Kidney epithelial cell (primary cell): ENCODE measurements around the gene DEDD. TPM values are rescaled to one million over a fixed set of nuclear protein-coding genes. Genes with fewer than 3 reads are reported as not detected.

Source experiments
- DNase-seq: peaks from one replicate; pipeline ENCODE4 v3.0.0-alpha.2; 2010; ENCODE audit warnings: low read depth
- H3K27me3 ChIP-seq: 2 replicates; pipeline ENCODE4 v1.6.0; 2011; ENCODE audit warnings: low read length; ENCODE audit not compliant: control insufficient read depth, insufficient read depth
- H3K36me3 ChIP-seq: 2 replicates; pipeline ENCODE4 v1.5.1; 2011; ENCODE audit warnings: low read length; ENCODE audit not compliant: control insufficient read depth, insufficient read depth
- H3K4me3 ChIP-seq: 2 replicates; pipeline ENCODE4 v1.5.1; 2011; ENCODE audit warnings: low read depth, mild to moderate bottlenecking, control low read depth, low read length
- total RNA-seq: library from RNA; depleted of rRNA; stranded (reverse); fragments of >200 nt; gene quantifications from 2 replicates; pipeline ENCODE4 v1.2.3, GENCODE V29; 2015
- TF ChIP-seq, protein P1 (sequence below): IDR thresholded peaks from 2 replicates; pipeline ENCODE4 v1.5.1; 2011; ENCODE audit warnings: mild to moderate bottlenecking, moderate library complexity, low read length, control low read depth, inconsistent platforms; ENCODE audit not compliant: insufficient read depth, poor library complexity, severe bottlenecking

DEDD gene
- total RNA-seq, 1 donor from 2014 or later = 42.1 TPM

DNA sequence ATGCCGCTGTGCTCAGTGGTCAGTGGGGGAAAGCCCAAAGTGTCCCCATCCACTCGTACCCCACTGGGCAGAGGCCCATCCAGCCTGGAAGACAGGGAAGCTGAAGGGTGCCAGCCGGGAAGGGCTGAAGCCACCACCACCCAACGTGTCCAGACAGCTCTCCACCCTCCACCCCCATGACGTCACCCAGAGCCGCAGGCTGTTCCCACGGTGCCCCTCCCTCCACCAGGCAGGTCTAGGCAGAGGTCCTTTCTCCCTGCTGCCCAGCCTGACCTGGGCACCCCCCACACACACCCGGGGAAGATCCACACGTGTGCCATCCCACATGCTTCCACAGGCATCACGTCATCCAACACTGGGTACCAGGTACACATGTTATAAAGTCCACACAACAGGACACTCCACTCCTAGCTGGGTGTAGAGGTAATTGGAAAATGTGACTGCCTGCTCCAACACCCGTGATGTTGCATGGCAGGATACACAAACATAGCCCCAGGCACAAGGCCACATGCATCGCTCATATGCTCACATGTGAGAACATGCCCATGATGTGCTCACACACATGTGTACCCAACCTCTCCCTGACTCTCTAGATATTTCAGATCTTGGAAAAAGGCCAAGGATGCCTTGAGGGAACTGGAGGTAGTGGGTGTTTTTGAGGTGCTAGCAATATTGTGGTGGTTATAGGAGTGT lies 57.6 kb downstream of the DEDD start:
- peaks cover 4% of the 10 kb centered on the region for H3K27me3 ChIP-seq
- TF ChIP-seq, protein P1, sequence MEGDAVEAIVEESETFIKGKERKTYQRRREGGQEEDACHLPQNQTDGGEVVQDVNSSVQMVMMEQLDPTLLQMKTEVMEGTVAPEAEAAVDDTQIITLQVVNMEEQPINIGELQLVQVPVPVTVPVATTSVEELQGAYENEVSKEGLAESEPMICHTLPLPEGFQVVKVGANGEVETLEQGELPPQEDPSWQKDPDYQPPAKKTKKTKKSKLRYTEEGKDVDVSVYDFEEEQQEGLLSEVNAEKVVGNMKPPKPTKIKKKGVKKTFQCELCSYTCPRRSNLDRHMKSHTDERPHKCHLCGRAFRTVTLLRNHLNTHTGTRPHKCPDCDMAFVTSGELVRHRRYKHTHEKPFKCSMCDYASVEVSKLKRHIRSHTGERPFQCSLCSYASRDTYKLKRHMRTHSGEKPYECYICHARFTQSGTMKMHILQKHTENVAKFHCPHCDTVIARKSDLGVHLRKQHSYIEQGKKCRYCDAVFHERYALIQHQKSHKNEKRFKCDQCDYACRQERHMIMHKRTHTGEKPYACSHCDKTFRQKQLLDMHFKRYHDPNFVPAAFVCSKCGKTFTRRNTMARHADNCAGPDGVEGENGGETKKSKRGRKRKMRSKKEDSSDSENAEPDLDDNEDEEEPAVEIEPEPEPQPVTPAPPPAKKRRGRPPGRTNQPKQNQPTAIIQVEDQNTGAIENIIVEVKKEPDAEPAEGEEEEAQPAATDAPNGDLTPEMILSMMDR = no peak
- DNase-seq = no peak
- no peak overlapping the region for H3K4me3 ChIP-seq
- no peaks in the 10 kb centered on the region for H3K36me3 ChIP-seq

DNA sequence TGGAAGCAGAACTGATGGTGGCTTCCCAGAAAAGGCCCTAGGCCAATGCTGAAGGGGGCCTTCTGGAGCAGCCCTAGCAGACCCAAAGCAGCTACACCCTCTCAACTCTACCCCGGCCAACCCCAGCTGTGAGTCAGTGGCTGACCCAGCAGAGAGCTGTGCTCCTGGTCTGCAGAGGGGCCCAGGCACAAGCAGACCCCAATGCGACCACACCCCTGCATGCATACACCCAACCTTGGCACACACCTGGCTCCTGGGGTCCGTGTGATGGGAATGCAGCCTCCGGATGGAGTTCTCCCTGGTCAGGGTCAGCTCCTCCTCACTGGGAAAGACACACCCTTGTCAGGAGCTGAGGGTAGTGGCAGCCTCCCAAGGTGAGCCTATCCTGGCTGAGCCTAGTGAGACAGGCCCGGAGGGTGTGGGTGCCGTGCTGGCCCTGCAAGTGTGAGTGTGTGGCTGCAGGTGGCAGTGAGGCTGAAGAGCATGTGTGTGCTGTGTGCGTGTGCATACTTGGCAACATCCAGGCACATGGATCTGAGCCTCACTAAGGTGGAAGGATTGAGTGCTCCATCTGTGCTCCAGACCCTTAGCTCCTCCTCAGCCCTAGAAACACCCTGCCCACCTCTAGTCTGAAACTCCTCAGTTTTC lies 58.9 kb downstream of the DEDD start:
- TF ChIP-seq, protein P1 = no peak
- no peak overlapping the region for H3K4me3 ChIP-seq
- H3K36me3 ChIP-seq = no peaks in the 10 kb centered on the region
- H3K27me3 ChIP-seq = no peaks in the 10 kb centered on the region
- no peak for DNase-seq

DNA sequence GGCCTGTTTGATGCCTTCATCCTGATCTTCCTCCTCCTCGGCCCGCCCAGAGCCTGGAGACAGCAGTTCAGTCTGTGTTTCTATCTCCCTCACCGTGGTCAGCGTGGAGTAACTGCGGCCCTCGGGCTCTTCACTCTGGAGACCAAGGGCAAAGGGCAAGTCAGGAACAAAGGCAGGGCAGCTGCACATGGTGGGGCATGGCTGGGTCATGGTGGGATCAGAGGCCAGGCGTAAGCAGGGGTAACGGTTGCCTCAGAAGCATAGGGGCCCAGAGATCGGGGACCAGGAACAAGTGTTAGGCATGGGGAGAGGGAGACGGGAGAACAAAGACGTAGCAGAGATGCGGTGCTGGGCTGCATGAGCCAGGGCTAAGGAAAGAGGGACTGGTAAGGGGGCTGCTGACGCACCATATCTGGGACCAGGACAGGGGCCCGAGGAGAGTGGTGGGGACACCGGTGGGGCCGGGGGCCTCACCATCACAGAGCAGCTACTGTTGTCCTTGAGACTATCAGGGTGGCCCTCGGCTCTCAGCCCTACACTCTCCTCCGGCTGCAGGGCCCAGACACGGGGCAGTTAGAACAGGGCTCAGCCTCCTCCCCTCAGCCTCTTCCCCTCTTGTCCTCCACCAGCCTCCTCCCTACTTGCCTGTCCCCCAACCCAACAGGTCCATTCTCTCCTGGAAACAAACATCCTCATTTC lies 59.6 kb downstream of the DEDD start:
- H3K36me3 ChIP-seq = no peaks in the 10 kb centered on the region
- DNase-seq = no peak
- H3K4me3 ChIP-seq = no peak overlapping the region
- no peaks in the 10 kb centered on the region for H3K27me3 ChIP-seq
- TF ChIP-seq, protein P1 = no peak

DNA sequence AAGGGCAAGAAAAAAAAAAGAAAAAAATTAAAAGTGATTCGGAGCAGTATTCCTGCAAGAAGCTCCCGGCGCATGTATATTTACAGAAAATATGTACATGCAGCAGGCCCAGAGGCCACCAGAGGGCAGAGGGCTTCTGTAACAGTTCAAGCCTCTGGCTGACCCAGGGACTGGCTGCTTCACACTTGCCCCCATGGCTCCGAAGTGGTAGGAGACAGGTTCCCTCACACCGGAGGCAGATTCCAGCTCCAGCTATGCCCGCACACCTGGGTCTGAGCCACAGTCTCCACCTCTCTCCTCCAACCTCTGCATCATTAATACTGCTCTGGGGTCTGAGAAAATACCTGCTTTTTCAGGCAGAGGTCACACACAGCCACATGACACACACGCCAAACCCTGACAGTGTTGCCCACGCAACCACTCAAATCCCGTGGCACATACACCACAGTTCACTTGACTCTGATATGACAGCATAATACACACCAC lies 60.5 kb downstream of the DEDD start:
- no peak for DNase-seq
- TF ChIP-seq, protein P1 = peak; percentile 40
- no peaks in the 10 kb centered on the region for H3K27me3 ChIP-seq
- no peaks in the 10 kb centered on the region for H3K36me3 ChIP-seq
- no peak overlapping the region for H3K4me3 ChIP-seq

Other genes with a start within 250 kb of the DEDD start
- not detected in 2 replicates for gene ITLN1, start 247.5 kb downstream of the DEDD start, total RNA-seq
- not detected in 2 replicates for gene ITLN2, start 177.9 kb downstream of the DEDD start, total RNA-seq
- 81.7 and 87.0 TPM in 2 replicates for gene F11R, start 111.5 kb downstream of the DEDD start, total RNA-seq
- 112 and 116 TPM in 2 replicates for gene TSTD1, start 93.7 kb downstream of the DEDD start, total RNA-seq
- 45.9 and 55.7 TPM in 2 replicates for gene USF1, start 86.7 kb downstream of the DEDD start, total RNA-seq
- 0.07 and 0.42 TPM in 2 replicates for gene ARHGAP30, start 62.8 kb downstream of the DEDD start, total RNA-seq
- gene NECTIN4, start 43.1 kb downstream of the DEDD start, total RNA-seq = 13.1 and 13.6 TPM in 2 replicates
- 2.9 and 3.1 TPM in 2 replicates for gene KLHDC9, start 34.3 kb downstream of the DEDD start, total RNA-seq
- gene PFDN2, start 14.6 kb downstream of the DEDD start, total RNA-seq = 98.4 and 132 TPM in 2 replicates
- 28.7 and 35.8 TPM in 2 replicates for gene NIT1, start 14.6 kb downstream of the DEDD start, total RNA-seq
- 59.6 and 85.0 TPM in 2 replicates for gene UFC1, start 21.3 kb upstream of the DEDD start, total RNA-seq
- 10.5 and 12.6 TPM in 2 replicates for gene USP21, start 26.8 kb upstream of the DEDD start, total RNA-seq
- gene PPOX, start 33.8 kb upstream of the DEDD start, total RNA-seq = 20.4 and 28.3 TPM in 2 replicates
- gene B4GALT3, start 44.8 kb upstream of the DEDD start, total RNA-seq = 39.4 and 45.7 TPM in 2 replicates
- 0.21 and 0.33 TPM in 2 replicates for gene ADAMTS4, start 66.4 kb upstream of the DEDD start, total RNA-seq
- gene NDUFS2, start 69.7 kb upstream of the DEDD start, total RNA-seq = 92.4 and 96.9 TPM in 2 replicates
- not detected in 2 replicates for gene FCER1G, start 82.6 kb upstream of the DEDD start, total RNA-seq
- not detected in 2 replicates for gene APOA2, start 91.0 kb upstream of the DEDD start, total RNA-seq
- 6.2 and 8.0 TPM in 2 replicates for gene TOMM40L, start 93.4 kb upstream of the DEDD start, total RNA-seq
- not detected in 2 replicates for gene NR1I3, start 105.5 kb upstream of the DEDD start, total RNA-seq
- gene PCP4L1, start 126.1 kb upstream of the DEDD start, total RNA-seq = not detected in 2 replicates
- 0.14 and 0.54 TPM in 2 replicates for gene MPZ, start 177.3 kb upstream of the DEDD start, total RNA-seq
- 42.8 and 47.0 TPM in 2 replicates for gene SDHC, start 181.7 kb upstream of the DEDD start, total RNA-seq
- not detected in 2 replicates for gene CFAP126, start 235.2 kb upstream of the DEDD start, total RNA-seq